ENCODE data around the gene SLC7A1. TPM values are rescaled to one million over a fixed set of nuclear protein-coding genes. Genes with fewer than 3 reads are reported as not detected.

Gene SLC7A1
- total RNA-seq, 1 donor from 2014 or later: 20.0 TPM

DNA sequence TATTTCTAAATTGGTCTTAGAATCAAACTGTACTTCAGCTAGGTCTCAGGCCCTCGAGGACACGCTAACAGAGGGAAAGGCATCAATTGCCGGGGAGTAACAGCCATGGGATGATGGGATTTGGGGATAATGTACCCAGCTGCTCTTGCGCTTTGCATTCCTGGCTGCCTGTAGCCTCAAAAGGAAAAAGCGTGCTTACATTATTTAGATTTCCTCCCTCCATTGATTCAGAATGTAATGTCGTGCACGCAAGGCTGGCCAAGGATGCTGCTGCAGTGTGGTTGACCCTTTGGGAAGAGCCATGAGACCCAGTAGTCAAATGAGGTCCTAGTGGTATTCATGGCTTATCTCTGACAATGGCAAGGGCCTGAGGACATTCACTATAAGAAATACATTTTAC is 95.1 kb downstream of the SLC7A1 start:
- H3K4me1 Mint-ChIP-seq: peaks cover 14% of the 10 kb centered on the region
- H3K27me3 Mint-ChIP-seq (ENCODE audit: low read depth): peaks cover 35% of the 10 kb centered on the region
- H3K27ac Mint-ChIP-seq: no peak overlapping the region
- H3K9me3 Mint-ChIP-seq: no peaks in the 10 kb centered on the region
- TF ChIP-seq, protein P1, sequence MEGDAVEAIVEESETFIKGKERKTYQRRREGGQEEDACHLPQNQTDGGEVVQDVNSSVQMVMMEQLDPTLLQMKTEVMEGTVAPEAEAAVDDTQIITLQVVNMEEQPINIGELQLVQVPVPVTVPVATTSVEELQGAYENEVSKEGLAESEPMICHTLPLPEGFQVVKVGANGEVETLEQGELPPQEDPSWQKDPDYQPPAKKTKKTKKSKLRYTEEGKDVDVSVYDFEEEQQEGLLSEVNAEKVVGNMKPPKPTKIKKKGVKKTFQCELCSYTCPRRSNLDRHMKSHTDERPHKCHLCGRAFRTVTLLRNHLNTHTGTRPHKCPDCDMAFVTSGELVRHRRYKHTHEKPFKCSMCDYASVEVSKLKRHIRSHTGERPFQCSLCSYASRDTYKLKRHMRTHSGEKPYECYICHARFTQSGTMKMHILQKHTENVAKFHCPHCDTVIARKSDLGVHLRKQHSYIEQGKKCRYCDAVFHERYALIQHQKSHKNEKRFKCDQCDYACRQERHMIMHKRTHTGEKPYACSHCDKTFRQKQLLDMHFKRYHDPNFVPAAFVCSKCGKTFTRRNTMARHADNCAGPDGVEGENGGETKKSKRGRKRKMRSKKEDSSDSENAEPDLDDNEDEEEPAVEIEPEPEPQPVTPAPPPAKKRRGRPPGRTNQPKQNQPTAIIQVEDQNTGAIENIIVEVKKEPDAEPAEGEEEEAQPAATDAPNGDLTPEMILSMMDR (IDR thresholded peaks at IDR 0.05; ENCODE audit: unreplicated experiment): no peak
- no peaks in the 10 kb centered on the region for H3K36me3 Mint-ChIP-seq
- H3K4me3 Mint-ChIP-seq: no peak overlapping the region
- DNase-seq (ENCODE audit: low spot score in 2 of 2, unreplicated experiment in 2 of 2): no peak

DNA sequence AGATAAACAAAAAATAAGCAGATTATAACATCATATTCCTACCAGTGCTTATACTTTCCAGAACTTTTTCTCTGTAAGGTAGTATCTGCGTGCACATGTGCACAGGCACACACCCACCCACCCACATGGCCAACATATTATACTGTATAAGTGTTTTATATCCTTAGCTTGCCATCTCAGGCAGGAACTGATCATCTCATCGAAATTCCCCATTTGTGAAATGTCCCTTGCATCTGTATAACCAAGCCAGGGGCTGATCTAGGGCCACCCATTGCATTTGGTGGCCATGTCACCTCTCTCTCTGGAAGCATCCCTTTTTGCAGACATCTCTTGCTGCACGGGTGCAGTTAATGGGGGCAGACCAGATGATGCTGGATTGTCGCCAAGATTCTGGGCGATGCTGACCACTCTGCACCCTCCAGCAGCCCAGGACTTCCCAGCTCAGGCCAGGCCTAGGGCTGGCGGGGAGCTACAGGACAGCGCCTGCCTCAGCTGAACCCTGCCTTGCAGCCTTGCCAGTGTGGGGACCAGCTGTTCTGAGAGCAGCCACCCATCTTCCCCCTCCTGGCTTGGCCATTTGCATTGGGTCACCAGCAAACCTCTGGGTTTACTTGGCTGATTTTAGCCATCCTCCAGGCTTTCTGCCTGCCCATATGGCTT is 95.9 kb downstream of the SLC7A1 start:
- no peaks in the 10 kb centered on the region for H3K9me3 Mint-ChIP-seq
- H3K36me3 Mint-ChIP-seq: no peaks in the 10 kb centered on the region
- no peak overlapping the region for H3K27ac Mint-ChIP-seq
- TF ChIP-seq, protein P1 (IDR thresholded peaks at IDR 0.05; ENCODE audit: unreplicated experiment): no peak
- DNase-seq (ENCODE audit: low spot score in 2 of 2, unreplicated experiment in 2 of 2): no peak
- peaks cover 14% of the 10 kb centered on the region for H3K4me1 Mint-ChIP-seq
- H3K27me3 Mint-ChIP-seq (ENCODE audit: low read depth): peaks cover 28% of the 10 kb centered on the region
- no peak overlapping the region for H3K4me3 Mint-ChIP-seq

DNA sequence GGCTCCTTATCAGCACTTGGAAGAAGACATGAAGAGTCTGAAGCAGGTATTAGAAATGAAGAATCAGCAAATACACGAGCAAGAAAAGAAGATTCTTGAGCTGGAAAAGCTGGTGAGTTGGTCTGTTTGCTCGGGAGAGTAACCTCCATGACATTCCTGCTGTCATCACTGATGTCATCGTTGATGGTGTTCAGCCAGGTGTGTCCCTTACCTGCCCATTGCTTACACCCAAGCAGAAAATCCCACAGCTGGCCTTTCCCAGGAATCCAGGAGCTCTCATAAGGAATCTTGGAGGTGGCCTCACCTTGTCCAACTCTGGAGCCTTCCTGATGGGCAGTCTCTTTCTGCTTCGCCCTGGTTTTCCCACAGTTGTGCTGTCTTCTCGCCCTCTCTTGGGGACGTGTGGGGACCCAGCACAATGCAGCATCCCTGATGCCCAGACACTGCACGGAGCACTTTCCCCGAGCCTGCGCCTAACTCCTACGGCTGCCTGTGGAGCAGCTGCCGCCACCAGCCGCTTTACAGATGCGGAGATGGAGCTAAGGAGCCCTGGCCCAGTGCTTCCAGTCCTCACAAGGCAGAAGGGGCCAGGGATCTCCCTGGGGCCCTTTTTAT is 97.0 kb downstream of the SLC7A1 start:
- Mint-ChIP-seq H3K27ac (no peak overlapping the region), H3K4me3 (no peak overlapping the region), H3K27me3 (ENCODE audit: low read depth) (peaks cover 23% of the 10 kb centered on the region), H3K9me3 (no peaks in the 10 kb centered on the region), H3K4me1 (peaks cover 14% of the 10 kb centered on the region), H3K36me3 (no peaks in the 10 kb centered on the region)
- TF ChIP-seq, protein P1 (IDR thresholded peaks at IDR 0.05; ENCODE audit: unreplicated experiment): no peak
- no peak for DNase-seq (ENCODE audit: low spot score in 2 of 2, unreplicated experiment in 2 of 2)

DNA sequence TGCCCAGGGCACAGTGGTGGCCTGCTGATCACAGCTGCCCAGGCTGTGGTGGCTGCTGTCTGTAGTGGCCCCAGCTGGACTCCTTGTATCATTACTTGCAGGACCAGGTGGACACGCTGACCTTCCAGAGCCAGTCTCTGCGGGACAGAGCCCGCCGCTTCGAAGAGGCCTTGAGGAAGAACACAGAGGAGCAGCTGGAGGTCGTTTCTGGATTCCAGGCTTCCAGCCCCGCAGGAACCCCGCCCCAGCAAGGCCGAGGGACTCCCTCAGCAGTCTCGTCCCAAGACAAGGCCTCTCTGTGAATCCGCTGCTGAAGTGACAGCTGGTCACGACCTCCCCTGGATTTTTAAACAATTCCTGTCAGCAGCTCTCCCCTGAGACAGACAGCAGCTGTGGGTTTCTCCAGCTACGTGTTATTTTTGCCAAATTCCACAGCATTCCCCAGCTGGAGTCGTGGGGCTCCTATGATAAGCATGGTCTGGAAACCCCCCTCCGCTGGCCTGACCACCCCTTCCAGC is 98.3 kb downstream of the SLC7A1 start:
- peaks cover 14% of the 10 kb centered on the region for H3K4me1 Mint-ChIP-seq
- no peaks in the 10 kb centered on the region for H3K36me3 Mint-ChIP-seq
- TF ChIP-seq, protein P1 (IDR thresholded peaks at IDR 0.05; ENCODE audit: unreplicated experiment): no peak
- no peak overlapping the region for H3K27ac Mint-ChIP-seq
- peaks cover 16% of the 10 kb centered on the region for H3K27me3 Mint-ChIP-seq (ENCODE audit: low read depth)
- DNase-seq (ENCODE audit: low spot score in 2 of 2, unreplicated experiment in 2 of 2): no peak
- no peak overlapping the region for H3K4me3 Mint-ChIP-seq
- no peaks in the 10 kb centered on the region for H3K9me3 Mint-ChIP-seq

DNA sequence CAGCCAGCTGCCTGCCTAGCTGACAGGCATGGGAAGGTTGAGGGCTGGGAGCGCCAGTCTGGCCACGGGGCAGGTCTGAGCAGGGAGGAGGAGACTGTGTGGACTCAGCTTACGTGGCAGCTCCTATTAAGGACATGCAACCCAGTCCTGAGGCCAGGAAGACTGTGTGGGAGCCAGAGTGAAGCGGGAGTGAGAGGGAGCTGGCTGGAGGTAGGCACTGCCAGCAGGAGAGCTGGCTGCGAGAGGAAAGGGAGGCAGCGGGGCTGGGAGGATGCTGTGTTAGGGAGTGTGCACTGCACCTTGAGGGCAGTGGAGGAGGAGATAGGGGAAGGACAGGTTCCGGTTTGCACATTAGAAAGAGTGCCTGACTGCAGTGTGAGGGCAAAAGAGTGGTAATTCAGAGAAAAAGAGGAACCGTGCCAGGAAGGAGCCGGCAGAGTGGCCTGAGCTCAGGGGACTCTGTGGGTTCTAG is 99.2 kb downstream of the SLC7A1 start:
- Mint-ChIP-seq H3K36me3 (no peaks in the 10 kb centered on the region), H3K27ac (no peak overlapping the region), H3K9me3 (no peaks in the 10 kb centered on the region), H3K27me3 (ENCODE audit: low read depth) (peaks cover 16% of the 10 kb centered on the region), H3K4me1 (peaks cover 14% of the 10 kb centered on the region), H3K4me3 (no peak overlapping the region)
- no peak for DNase-seq (ENCODE audit: low spot score in 2 of 2, unreplicated experiment in 2 of 2)
- TF ChIP-seq, protein P1 (IDR thresholded peaks at IDR 0.05; ENCODE audit: unreplicated experiment): no peak
